Smooth muscle cell of the umbilical artery (primary cell): Measurements from ENCODE around the gene RTP2. TPM values are rescaled to one million over a fixed set of nuclear protein-coding genes. Genes with fewer than 3 reads are reported as not detected.

Source experiments
- total RNA-seq: library from RNA; depleted of rRNA; stranded (reverse); fragments of >200 nt; gene quantifications from 2 replicates; pipeline ENCODE4 v1.2.3, GENCODE V29; 2014

RTP2 gene
- total RNA-seq = not detected in 2 replicates

DNA sequence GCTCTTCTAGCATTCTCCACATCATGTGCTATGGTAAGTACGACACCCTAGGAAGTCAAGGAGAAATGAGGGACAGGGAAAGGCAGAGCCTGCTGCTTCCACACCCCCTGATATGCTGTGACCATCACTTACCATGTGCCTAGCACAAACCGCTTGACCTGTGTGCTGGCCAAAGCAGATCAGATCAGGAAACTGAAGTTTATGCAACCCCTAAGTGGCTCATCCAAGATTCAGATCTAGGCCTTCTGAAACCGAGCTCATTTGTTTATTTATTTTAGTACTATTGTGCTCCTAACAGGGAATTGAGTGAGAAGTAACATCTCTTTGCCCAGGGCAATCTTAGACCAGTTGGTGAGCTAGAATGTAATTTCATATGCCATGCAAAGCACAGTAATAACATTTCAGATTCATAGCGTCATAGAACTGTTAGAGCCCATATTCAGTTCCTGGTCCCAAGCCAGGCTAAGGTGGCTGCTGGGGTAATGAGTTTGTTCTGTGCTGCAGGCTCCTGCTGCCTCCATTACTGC, at the start of gene RTP2:
Gene RTP2 (minus strand): TSS at position 51 of the 527 bp plus-strand sequence. CDS start 429 bp downstream, outside the sequence.

DNA sequence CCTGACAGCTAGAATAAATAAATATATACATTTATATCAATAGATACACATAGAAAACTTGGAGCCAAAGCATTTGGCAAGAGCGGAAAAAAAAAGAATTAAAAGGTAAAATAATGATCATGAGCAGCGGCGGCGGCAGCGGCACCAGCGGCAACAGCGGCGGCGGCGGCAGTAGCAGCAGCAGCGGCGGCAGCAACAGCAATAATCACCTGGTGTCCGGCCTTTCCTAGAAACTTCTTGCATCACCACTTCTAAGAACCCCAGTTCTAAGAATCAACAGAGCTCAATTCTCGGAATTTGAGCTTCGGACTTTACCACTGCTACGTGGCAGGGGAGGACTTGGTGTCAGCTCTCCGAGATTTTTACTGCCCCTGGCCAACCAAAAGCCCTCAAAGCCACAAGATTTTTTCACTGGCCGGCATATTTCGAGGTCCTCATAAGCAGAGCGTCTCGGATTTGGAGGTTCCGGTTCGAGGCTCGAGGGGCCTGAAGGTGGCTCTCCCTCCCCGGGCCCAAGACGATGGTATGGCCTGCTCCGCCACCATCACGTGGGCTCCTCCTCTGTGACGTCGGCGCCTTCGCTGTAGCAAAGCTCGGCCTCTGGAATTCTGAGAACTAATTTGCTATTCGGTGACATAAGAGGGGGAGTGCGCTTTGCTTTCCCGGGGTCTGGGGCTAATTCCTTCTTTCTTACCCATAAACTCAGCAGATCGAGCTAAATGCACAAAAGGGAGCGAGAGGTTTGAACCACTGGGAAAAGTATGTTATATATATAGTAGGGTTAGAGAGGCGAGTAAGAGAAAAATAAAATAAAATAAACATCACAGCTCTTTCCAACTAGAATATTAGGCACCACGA, 43.1 kb upstream of the RTP2 start, which contains the start of gene BCL6:
Gene BCL6 (minus strand): TSS at position 268 of the 858 bp plus-strand sequence. CDS start 11,775 bp downstream, outside the sequence.

GRCh38 chr3:187669675-187670504, 32.5 kb downstream of the RTP2 start, which contains the start of gene SST:
Gene SST, minus strand, starts transcription at chr3:187670394. Its CDS starts 103 bp downstream, at chr3:187670291.

Other genes with a start within 250 kb of the RTP2 start
- gene SST, start 32.2 kb downstream of the RTP2 start, total RNA-seq = not detected in 2 replicates
- gene BCL6, start 42.9 kb upstream of the RTP2 start, total RNA-seq = 13.7 and 20.1 TPM in 2 replicates